Right lobe of liver (tissue), 4 donors: ENCODE data around the gene RANBP3.

Source experiments
- POLR2A ChIP-seq: fragments of 450-650 bp; IDR thresholded peaks from one replicate; pipeline ENCODE4 v1.6.1; 2017; ENCODE audit warnings: antibody characterized with exemption, mild to moderate bottlenecking
- TF ChIP-seq, protein P1 (sequence below), 4 donors: fragments of 200-600 bp in 3 of 4; fragments of 450-650 bp in 1 of 4; IDR thresholded peaks; one replicate each; pipeline versions ENCODE4 v1.5.1 to v1.8.0; 2016 to 2022; ENCODE audit warnings: antibody characterized with exemption in 4 of 4, mild to moderate bottlenecking in 2 of 4
- donor health status: DM: no; HTN: no; CAD: no.
- donor health status: DM: no; HTN: no; CAD: no.
- donor health status: DM: no; HTN: yes; CAD: no.

DNA sequence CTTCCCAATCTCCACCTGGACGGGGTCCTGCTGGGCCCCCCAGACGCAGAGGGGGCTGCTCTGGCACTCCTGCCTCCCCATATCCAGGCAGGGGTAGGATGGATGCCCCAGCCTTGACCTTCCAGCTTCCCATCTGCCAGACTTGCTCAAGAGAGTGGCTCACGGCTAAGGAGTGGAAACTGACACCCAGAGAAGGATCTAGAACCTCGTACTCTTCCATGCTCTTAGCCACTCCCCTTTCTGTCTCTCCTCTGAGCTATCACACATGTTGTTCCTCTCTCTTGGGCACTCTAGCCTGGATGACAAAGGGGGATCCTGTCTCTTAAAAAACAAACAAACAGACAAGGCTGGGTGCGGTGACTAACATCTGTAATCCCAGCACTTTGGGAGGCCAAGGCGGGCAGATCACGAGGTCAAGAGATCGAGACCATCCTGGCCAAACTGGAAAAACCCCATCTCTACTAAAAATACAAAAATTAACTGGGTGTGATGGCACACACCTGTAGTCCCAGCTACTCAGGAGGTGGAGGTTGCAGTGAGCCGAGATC, 95.4 kb downstream of the RANBP3 start:
- TF ChIP-seq, protein P1, sequence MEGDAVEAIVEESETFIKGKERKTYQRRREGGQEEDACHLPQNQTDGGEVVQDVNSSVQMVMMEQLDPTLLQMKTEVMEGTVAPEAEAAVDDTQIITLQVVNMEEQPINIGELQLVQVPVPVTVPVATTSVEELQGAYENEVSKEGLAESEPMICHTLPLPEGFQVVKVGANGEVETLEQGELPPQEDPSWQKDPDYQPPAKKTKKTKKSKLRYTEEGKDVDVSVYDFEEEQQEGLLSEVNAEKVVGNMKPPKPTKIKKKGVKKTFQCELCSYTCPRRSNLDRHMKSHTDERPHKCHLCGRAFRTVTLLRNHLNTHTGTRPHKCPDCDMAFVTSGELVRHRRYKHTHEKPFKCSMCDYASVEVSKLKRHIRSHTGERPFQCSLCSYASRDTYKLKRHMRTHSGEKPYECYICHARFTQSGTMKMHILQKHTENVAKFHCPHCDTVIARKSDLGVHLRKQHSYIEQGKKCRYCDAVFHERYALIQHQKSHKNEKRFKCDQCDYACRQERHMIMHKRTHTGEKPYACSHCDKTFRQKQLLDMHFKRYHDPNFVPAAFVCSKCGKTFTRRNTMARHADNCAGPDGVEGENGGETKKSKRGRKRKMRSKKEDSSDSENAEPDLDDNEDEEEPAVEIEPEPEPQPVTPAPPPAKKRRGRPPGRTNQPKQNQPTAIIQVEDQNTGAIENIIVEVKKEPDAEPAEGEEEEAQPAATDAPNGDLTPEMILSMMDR (IDR thresholded peaks at IDR 0.05) = no peak
- no peak for TF ChIP-seq POLR2A
